Duodenal mucosa (tissue), 2 donors: ENCODE results near the gene SMNDC1.
A peak's percentile ranks its signal among the peaks of the same experiment; 100 is the strongest.
"Not testable (repeated sequence)": the region's sequence is repeated elsewhere in the genome, so short reads cannot be mapped to it uniquely, and the experiment has no call there.

Experiments
- H3K27ac ChIP-seq: one replicate; pipeline ENCODE4 v1.7.0; 2013; ENCODE audit warnings: low read depth, low read length
- H3K27me3 ChIP-seq, 2 donors: one replicate each; pipeline ENCODE4 v1.7.0; 2013; ENCODE audit warnings: low read length in 2 of 2, control low read depth in 1 of 2; ENCODE audit not compliant: insufficient read depth in 2 of 2, control insufficient read depth in 1 of 2
- H3K36me3 ChIP-seq, 2 donors: one replicate each; pipeline ENCODE4 v1.7.0; 2013; ENCODE audit warnings: low read length in 2 of 2, control low read depth in 1 of 2; ENCODE audit not compliant: insufficient read depth in 2 of 2, control insufficient read depth in 1 of 2
- H3K4me1 ChIP-seq, 2 donors: one replicate each; pipeline ENCODE4 v1.7.0; 2013; ENCODE audit warnings: low read length in 2 of 2, control low read depth in 1 of 2; ENCODE audit not compliant: insufficient read depth in 2 of 2, control insufficient read depth in 1 of 2
- H3K4me3 ChIP-seq, 2 donors: one replicate each; pipeline ENCODE4 v1.7.0; 2013; ENCODE audit warnings: low read length in 2 of 2, low read depth in 1 of 2
- H3K9ac ChIP-seq, 2 donors: one replicate each; pipeline ENCODE4 v1.7.0; 2013; ENCODE audit warnings: low read length in 2 of 2, low read depth in 1 of 2
- H3K9me3 ChIP-seq, 2 donors: one replicate each; pipeline ENCODE4 v1.7.0; 2013; ENCODE audit warnings: low read length in 2 of 2, control low read depth in 1 of 2; ENCODE audit not compliant: control insufficient read depth in 1 of 2

SMNDC1 gene

DNA sequence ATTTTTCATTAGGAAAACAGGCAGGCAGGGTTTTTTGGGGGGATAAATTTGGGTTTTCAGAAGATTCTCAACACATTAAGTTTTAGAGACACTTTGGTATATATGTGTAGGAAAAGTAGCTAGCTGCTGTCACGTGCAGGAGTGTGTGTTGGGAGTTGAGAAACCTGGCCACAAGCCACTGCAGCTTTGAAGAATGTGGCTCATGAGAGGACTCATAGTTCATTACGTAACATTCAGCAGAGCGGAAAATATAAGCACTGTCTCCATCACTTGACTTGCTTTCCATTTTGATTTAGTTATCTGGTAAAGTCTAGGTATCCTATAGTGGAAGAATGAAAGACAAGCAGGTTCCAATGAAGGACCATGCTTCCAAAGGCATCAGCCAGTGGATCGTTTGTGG, 31.2 kb downstream of the SMNDC1 start:
- no peaks in the 10 kb centered on the region for H3K9me3 ChIP-seq
- no peaks in the 10 kb centered on the region for H3K27me3 ChIP-seq
- H3K27ac ChIP-seq: no peak overlapping the region
- H3K4me1 ChIP-seq: peaks cover 8 to 15% of the 10 kb centered on the region in 2 donors
- H3K9ac ChIP-seq: no peak overlapping the region
- H3K4me3 ChIP-seq: no peak overlapping the region
- H3K36me3 ChIP-seq: no peaks in the 10 kb centered on the region

DNA sequence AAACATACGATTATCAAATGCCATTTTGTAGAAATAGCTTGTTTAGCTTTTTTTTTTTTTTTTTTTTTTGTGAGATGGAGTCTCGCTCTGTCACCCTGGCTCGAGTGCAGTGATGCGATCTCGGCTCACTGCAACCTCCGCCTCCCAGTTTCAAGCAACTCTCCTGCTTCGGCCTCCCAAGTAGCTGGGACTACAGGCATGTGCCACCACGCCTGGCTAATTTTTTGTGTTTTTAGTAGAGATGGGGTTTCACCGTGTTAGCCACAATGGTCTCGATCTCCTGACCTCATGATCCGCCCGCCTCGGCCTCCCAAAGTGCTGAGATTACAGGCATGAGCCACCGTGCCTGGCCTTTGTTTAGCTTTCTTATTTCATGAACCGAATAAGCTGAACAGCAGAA, 31.7 kb downstream of the SMNDC1 start:
- H3K9me3 ChIP-seq, H3K4me3 ChIP-seq, H3K27ac ChIP-seq, H3K36me3 ChIP-seq, H3K9ac ChIP-seq, H3K27me3 ChIP-seq: not testable (repeated sequence)
- peaks cover 8 to 15% of the 10 kb centered on the region in 2 donors for H3K4me1 ChIP-seq

DNA sequence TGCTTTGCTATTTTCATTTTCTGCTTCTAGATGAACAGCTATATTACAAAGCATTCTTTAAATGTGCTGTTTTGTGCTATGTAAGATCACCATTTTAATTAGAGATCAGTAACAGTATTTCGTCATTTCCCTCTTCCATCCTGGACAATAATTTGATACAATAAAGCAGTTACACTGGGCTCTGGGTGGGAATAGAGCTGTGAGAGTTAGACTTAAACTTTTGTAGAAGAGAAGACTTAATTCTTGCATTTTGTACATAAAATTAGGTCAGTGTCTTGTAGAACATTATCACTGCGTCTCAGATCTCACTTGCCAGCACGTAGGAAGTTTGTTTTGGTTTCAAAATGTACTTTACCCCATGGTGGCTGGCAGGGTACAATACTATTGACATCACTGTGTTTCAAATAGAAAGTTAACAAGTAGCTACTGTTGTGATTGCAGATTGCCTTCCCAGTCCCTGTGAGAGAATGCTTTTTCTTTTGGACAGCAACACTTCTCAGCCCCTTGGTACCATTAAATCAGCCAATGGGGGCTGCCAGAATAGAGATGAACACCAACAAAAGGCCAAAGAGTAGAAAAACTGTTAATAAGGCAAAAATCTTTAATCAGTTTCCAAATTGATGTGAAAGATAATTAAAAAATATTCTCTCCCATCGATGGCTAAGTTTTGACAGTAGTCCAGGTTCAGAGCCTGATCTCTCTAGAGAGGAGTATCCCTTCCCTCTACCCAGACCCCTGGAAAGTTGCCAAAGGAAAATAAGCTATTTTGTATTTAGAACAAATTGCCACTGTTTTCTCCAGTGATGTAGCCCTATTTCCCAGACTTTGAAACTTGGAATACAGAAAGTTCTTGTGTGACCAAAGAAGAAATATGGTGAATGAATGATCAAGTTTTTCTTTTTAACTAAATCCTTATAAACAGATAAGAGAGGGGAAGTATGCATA, 35.1 kb downstream of the SMNDC1 start:
- Histone ChIP-seq H3K27me3 (no peaks in the 10 kb centered on the region), H3K27ac (peak overlapping the region; percentile 52), H3K4me1 (peaks cover 8 to 15% of the 10 kb centered on the region in 2 donors), H3K9me3 (no peaks in the 10 kb centered on the region), H3K36me3 (no peaks in the 10 kb centered on the region), H3K4me3 (peak overlapping the region; percentile 63 to 69), H3K9ac (peak overlapping the region; percentile 44 to 63)

DNA sequence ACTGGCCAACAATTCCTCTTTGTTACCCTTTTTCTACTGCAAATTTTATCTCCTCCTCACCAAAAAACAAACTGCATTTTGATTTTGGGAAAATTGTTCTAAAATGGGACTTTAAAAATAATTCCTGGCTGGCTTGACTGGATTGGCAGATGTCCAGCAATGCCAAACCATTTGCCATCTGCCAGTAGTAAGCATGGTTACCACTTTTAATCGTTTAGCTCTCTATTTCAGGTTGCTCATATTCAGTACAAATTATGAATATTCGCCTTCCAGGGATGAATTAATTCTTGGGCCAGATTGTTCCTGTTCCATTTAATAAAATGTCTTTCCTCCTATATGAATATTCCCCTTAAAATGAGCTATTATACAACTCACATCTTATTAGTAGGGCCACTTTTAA, 35.7 kb downstream of the SMNDC1 start:
- Histone ChIP-seq H3K27ac (peak overlapping the region; percentile 52), H3K4me3 (peak overlapping the region; percentile 63 to 69), H3K4me1 (peaks cover 8 to 15% of the 10 kb centered on the region in 2 donors), H3K27me3 (no peaks in the 10 kb centered on the region), H3K9me3 (no peaks in the 10 kb centered on the region), H3K36me3 (no peaks in the 10 kb centered on the region), H3K9ac (peak overlapping the region in 1 of 2 donors; percentile 63)

DNA sequence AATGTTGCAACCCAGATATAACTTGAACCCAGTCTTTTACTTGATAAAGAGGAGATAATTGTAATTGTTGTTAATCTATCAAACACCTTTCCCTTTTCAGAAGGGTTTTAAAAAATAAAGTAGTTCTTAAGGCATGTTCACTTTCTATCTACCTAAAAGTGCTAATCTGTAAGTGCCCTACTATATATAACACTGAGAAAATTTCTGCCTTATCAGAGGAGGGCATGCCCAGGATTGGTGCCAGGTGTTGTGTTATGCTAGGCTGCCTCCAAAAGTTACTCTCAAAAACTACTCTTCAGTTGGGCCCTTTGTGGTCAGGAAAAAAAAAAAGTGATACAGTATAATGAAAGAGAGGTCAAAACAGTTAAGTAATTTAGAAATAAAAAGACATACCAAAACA, 36.3 kb downstream of the SMNDC1 start:
- no peaks in the 10 kb centered on the region for H3K27me3 ChIP-seq
- H3K36me3 ChIP-seq: no peaks in the 10 kb centered on the region
- no peak overlapping the region for H3K9ac ChIP-seq
- H3K4me3 ChIP-seq: no peak overlapping the region
- peaks cover 8 to 15% of the 10 kb centered on the region in 2 donors for H3K4me1 ChIP-seq
- H3K27ac ChIP-seq: no peak overlapping the region
- H3K9me3 ChIP-seq: no peaks in the 10 kb centered on the region

DNA sequence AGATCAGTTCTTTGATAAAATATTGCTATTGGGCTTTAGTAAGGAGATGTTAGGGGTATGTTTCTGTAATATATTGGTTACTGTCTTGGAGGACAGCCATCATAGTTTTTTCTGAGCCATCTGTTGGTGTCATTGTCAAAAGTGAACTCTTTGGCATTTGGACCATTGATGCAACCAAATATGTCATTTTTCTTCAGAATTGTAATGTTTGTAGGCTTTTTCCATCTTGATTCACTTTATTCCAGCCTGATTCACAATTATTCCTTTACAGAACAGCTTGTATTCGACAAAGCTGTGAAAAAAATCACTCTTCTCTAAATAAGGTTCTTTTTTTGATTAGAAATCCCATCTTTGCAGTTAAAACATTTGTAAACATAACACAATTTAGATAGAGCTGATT, 37.4 kb downstream of the SMNDC1 start:
- Histone ChIP-seq H3K9ac (no peak overlapping the region), H3K9me3 (no peaks in the 10 kb centered on the region), H3K27me3 (no peaks in the 10 kb centered on the region), H3K27ac (no peak overlapping the region), H3K4me3 (no peak overlapping the region), H3K4me1 (peaks cover 8 to 15% of the 10 kb centered on the region in 2 donors), H3K36me3 (no peaks in the 10 kb centered on the region)

DNA sequence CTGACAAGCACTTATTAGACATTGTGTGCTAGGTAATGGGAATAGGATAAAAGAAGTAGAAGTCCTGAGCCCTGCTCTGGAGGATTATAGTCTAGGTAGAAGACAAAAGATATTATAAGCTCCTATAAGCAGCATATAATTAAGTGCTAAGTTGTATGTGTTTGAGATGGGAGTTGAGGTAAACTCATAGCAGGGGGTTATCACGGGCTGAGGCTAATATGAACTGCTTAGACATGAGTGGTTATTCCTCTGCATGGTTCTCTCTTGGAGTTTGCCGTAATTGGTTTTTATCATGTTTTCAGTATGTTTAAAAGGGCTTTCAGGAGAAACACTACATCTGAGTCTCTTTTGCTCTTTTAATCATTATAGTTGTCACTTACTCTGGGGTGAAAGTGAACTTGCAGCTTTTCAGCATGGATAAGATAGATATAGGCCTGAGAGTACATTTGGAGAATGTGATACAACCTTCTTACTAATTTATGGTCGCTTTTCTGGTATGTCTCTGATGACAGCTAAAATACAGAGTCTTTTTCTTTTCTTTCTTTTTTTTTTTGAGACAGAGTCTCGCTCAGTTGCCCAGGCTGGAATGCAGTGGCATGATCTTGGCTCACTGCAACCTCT, 39.0 kb downstream of the SMNDC1 start:
- H3K9ac ChIP-seq: no peak overlapping the region
- no peak overlapping the region for H3K27ac ChIP-seq
- H3K9me3 ChIP-seq: no peaks in the 10 kb centered on the region
- H3K4me1 ChIP-seq: peaks cover 8 to 15% of the 10 kb centered on the region in 2 donors
- H3K27me3 ChIP-seq: no peaks in the 10 kb centered on the region
- H3K36me3 ChIP-seq: no peaks in the 10 kb centered on the region
- no peak overlapping the region for H3K4me3 ChIP-seq

DNA sequence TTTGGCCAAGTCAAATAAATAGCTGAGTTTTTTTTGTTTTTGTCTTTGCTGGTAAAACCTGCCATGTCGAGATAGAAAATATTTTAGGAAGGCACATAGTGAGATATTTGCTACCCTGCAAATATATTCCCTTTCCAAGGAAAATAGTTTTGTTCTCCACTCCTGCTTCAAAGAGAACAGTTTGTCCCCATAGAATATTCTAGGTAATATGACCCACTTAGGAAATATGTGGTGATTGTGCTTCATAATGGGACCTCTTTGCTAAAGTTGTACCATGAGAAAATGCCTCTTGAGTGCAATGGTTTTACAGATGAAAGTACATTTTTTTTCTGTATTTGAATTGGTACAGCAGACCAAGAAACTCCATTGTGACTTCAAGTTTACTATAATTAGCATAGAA, 41.6 kb downstream of the SMNDC1 start:
- no peak overlapping the region for H3K4me3 ChIP-seq
- no peaks in the 10 kb centered on the region for H3K27me3 ChIP-seq
- H3K9me3 ChIP-seq: no peaks in the 10 kb centered on the region
- no peaks in the 10 kb centered on the region for H3K4me1 ChIP-seq
- H3K27ac ChIP-seq: no peak overlapping the region
- no peak overlapping the region for H3K9ac ChIP-seq
- no peaks in the 10 kb centered on the region for H3K36me3 ChIP-seq

DNA sequence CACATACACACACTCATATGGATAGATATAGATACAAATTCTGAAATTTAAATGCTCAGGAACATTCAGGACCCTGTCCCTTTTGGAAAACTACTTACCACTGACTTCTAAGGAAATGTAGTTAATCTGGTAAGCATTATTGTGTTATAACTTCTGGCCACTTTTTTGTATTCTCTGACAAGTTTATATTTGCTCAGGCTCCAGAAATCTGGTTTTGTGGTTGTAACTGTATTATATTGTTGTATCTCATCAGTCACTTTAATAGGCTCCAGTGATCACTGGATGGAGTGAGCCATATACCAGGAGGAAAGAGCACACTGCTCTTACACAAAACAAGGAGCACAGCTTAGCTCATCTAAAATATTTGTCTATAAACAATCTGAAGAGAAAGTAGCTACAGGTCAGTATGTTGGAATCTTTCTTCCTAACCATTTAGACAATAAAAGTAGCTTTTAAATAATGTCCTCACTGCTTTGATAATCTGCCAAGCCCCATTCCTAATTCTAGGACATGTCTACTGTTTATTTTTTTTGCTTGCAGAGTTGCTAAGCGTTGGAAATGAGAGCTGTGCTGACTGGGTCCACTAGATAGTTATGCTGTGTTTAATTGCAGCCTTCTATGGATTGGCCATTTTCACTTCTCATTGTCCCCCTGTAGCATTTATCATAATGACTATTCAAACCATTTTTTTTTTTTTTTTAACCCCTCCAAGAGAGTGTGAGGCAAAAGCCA, 43.8 kb downstream of the SMNDC1 start:
- Histone ChIP-seq H3K9me3 (no peaks in the 10 kb centered on the region), H3K4me3 (no peak overlapping the region), H3K9ac (no peak overlapping the region), H3K4me1 (no peaks in the 10 kb centered on the region), H3K27ac (no peak overlapping the region), H3K27me3 (no peaks in the 10 kb centered on the region), H3K36me3 (no peaks in the 10 kb centered on the region)

DNA sequence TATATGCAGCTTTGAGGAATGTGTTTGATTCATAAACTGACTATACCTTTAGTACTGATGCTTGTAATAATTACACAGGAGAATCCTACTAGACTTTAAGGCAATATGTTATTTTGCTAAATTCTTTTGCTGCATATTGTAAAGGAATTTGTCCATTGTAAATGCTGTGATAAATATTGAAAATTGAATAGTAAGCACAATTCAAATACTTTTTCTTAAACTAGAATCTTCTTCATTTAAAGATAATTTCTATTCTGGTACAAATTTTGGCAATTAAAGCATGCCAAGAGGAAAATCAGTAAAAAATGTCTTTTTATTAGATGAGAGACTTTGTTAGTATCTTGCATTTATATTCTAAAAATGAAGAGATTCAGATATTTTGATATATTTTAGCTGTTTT, 45.4 kb downstream of the SMNDC1 start:
- no peaks in the 10 kb centered on the region for H3K27me3 ChIP-seq
- no peak overlapping the region for H3K27ac ChIP-seq
- H3K9me3 ChIP-seq: no peaks in the 10 kb centered on the region
- no peak overlapping the region for H3K9ac ChIP-seq
- no peaks in the 10 kb centered on the region for H3K36me3 ChIP-seq
- H3K4me3 ChIP-seq: no peak overlapping the region
- no peaks in the 10 kb centered on the region for H3K4me1 ChIP-seq
